ENCODE results near the gene ADAMTS12.

GRCh38 chr5:33883482-33883881, 8.3 kb downstream of the ADAMTS12 start:
- TF ChIP-seq CTCF (IDR thresholded peaks at IDR 0.05): no peak
- TF ChIP-seq POLR2AphosphoS5 (IDR thresholded peaks at IDR 0.05; ENCODE audit: low read depth, low read length): no peak
- TF ChIP-seq, protein P1, sequence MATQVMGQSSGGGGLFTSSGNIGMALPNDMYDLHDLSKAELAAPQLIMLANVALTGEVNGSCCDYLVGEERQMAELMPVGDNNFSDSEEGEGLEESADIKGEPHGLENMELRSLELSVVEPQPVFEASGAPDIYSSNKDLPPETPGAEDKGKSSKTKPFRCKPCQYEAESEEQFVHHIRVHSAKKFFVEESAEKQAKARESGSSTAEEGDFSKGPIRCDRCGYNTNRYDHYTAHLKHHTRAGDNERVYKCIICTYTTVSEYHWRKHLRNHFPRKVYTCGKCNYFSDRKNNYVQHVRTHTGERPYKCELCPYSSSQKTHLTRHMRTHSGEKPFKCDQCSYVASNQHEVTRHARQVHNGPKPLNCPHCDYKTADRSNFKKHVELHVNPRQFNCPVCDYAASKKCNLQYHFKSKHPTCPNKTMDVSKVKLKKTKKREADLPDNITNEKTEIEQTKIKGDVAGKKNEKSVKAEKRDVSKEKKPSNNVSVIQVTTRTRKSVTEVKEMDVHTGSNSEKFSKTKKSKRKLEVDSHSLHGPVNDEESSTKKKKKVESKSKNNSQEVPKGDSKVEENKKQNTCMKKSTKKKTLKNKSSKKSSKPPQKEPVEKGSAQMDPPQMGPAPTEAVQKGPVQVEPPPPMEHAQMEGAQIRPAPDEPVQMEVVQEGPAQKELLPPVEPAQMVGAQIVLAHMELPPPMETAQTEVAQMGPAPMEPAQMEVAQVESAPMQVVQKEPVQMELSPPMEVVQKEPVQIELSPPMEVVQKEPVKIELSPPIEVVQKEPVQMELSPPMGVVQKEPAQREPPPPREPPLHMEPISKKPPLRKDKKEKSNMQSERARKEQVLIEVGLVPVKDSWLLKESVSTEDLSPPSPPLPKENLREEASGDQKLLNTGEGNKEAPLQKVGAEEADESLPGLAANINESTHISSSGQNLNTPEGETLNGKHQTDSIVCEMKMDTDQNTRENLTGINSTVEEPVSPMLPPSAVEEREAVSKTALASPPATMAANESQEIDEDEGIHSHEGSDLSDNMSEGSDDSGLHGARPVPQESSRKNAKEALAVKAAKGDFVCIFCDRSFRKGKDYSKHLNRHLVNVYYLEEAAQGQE (IDR thresholded peaks at IDR 0.05; ENCODE audit: insufficient read depth in 1 of 2, low read depth in 2 of 2, low read length in 1 of 2): no peak
- TF ChIP-seq TCF7L2 (IDR thresholded peaks at IDR 0.05; ENCODE audit: low read depth, low read length): no peak
- TF ChIP-seq SIN3A (IDR thresholded peaks at IDR 0.05; ENCODE audit: borderline replicate concordance, insufficient read depth, low read depth, low read length): no peak
